MCF 10A (cell line): ENCODE results near the gene RIC3. TPM values are rescaled to one million over a fixed set of nuclear protein-coding genes. Genes with fewer than 3 reads are reported as not detected.

Experiments
- BruUV-seq: library from RNA; stranded (reverse); fragments of 400-500 nt; replicated peaks from 2 replicates; lab custom pipeline; 2021; lab: Mats Ljungman, UMichigan
- CTCF ChIA-PET: fragments of 300-600 bp; sonication (Branson Sonifier 250); formaldehyde crosslinking; extraction: SDS; loops from one replicate; lab custom pipeline; 2021; ENCODE audit warnings: antibody characterized with exemption, inconsistent platforms; lab: Yijun Ruan, JAX
- POLR2A ChIA-PET: fragments of 300-600, 350-650 bp; sonication (Branson Sonifier 250); formaldehyde crosslinking; extraction: SDS; loops from one replicate; lab custom pipeline; 2020; ENCODE audit warnings: antibody characterized with exemption, inconsistent platforms; lab: Yijun Ruan, JAX
- DNase-seq: peaks from one replicate; pipeline ENCODE4 v3.0.0-alpha.2; 2018; ENCODE audit not compliant: unreplicated experiment
- H3K27ac Mint-ChIP-seq: one replicate; pipeline ENCODE4 v1.8.0; 2022; ENCODE audit warnings: mild to moderate bottlenecking, low read depth, mixed read lengths; ENCODE audit not compliant: unreplicated experiment
- H3K27me3 Mint-ChIP-seq: one replicate; pipeline ENCODE4 v1.8.0; 2022; ENCODE audit warnings: mixed read lengths; ENCODE audit not compliant: insufficient read depth, unreplicated experiment
- H3K36me3 Mint-ChIP-seq: one replicate; pipeline ENCODE4 v1.8.0; 2022; ENCODE audit warnings: mild to moderate bottlenecking, moderate library complexity, mixed read lengths; ENCODE audit not compliant: insufficient read depth, unreplicated experiment
- H3K4me1 Mint-ChIP-seq: one replicate; pipeline ENCODE4 v1.8.0; 2022; ENCODE audit warnings: mixed read lengths; ENCODE audit not compliant: insufficient read depth, unreplicated experiment
- H3K4me3 Mint-ChIP-seq: one replicate; pipeline ENCODE4 v1.8.0; 2022; ENCODE audit warnings: mild to moderate bottlenecking, moderate library complexity, mixed read lengths; ENCODE audit not compliant: unreplicated experiment
- H3K9me3 Mint-ChIP-seq: one replicate; pipeline ENCODE4 v1.8.0; 2022; ENCODE audit warnings: mixed read lengths; ENCODE audit not compliant: unreplicated experiment
- CTCF ChIP-seq: fragments of 200-600 bp; IDR thresholded peaks from one replicate; pipeline ENCODE4 v1.8.0; 2022; ENCODE audit warnings: antibody characterized with exemption, mild to moderate bottlenecking; ENCODE audit not compliant: unreplicated experiment
- intact Hi-C: fragments of 100-400 bp; cut with micrococcal nuclease; formaldehyde crosslinking; loops from 2 replicates; pipeline ENCODE4 v1.14.1; 2022
- total RNA-seq: library from RNA; stranded (reverse); gene quantifications from 2 replicates; pipeline ENCODE4 v1.2.3, GENCODE V29; 2022

RIC3 gene
- total RNA-seq, 1 experiment from 2014 or later: 0.65 TPM

- POLR2A ChIA-PET: interaction anchor here (1.4 kb wide), 1 partner anchor 14 kb away, joined by 5 read pairs; no protein-coding TSS in a partner anchor
- Mint-ChIP-seq H3K9me3 (no peaks in the 10 kb centered on the region), H3K27ac (no peak overlapping the region), H3K36me3 (peaks cover 6% of the 10 kb centered on the region), H3K4me3 (no peak overlapping the region), H3K4me1 (no peaks in the 10 kb centered on the region), H3K27me3 (no peaks in the 10 kb centered on the region)
- no peak for TF ChIP-seq CTCF
- DNase-seq: no peak
- intact Hi-C loops: no loop called here
- CTCF ChIA-PET: interaction anchor here (0.7 to 21.2 kb wide), 12 partner anchors 10 to 191 kb away, joined by 3 to 786 read pairs (median 6); partner anchors contain the start of gene EIF3F
- BruUV-seq: no TSS peak
Observed at GRCh38 chr11:8096575-8096974, 72.2 kb downstream of the RIC3 start.

DNA sequence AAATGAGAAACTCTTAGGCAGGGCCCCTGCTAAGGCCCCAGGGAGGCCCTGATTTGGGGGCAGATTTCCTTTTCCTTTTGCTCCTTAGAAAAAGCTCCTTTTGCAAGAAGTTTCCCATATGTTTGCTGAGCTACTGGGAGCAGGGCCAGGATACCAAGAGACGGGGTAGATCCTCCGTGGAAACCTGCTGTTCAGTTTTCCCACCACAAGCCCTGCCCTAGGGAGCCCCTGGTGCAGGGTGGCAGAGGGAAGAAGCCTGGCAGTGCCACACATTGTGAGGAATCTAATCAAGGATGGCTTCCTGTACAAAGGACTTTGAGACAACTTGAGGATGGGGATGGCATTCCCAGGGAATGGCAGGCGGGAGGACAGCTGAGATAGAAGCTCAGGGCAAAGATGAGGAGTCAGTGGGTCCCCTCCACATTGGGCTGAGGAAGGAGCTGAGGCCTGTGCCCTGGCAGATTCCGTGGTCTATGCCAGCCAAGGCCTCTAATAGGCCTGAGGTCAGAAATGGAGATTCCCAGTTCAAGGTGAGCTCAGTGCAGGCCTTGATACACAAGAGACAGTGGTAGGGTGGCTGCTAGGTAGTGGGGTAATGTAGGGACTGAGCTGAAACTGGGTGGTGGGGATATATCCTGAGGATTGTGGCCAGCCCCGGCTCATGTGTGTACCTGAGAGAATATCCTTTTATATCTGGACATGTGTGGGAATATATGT lies 72.9 kb downstream of the RIC3 start:
- peaks cover 6% of the 10 kb centered on the region for H3K36me3 Mint-ChIP-seq
- DNase-seq: no peak
- BruUV-seq: no TSS peak
- no peak for TF ChIP-seq CTCF
- no peaks in the 10 kb centered on the region for H3K27me3 Mint-ChIP-seq
- intact Hi-C loops: no loop called here
- no peaks in the 10 kb centered on the region for H3K4me1 Mint-ChIP-seq
- ChIA-PET POLR2A (interaction anchor here (0.7 to 1.4 kb wide), 3 partner anchors 13 to 1715 kb away, joined by 3 to 5 read pairs (median 5); no protein-coding TSS in a partner anchor), CTCF (interaction anchor here (0.7 to 21.2 kb wide), 13 partner anchors 9 to 471 kb away, joined by 3 to 786 read pairs (median 8); partner anchors contain the start of gene EIF3F)
- H3K9me3 Mint-ChIP-seq: no peaks in the 10 kb centered on the region
- H3K4me3 Mint-ChIP-seq: no peak overlapping the region
- H3K27ac Mint-ChIP-seq: no peak overlapping the region

DNA sequence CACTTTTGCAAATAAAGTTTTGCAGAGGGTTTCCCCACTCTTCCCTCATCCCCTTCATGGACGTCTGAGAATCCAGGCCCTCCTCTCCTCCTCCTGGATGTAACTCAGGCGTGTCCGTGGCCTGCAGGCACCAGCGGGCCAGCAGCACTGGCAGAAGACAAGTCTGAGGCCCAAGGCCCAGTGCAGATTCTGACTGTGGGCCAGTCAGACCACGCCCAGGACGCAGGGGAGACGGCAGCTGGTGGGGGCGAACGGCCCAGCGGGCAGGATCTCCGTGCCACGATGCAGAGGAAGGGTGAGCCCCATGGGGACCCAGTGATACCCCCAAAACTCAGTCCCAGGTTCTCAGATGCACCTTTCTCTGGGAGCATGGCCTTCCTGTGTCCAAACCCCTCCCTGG lies 73.5 kb downstream of the RIC3 start:
- no peaks in the 10 kb centered on the region for H3K4me1 Mint-ChIP-seq
- no TSS peak for BruUV-seq
- intact Hi-C loops: no loop called here
- TF ChIP-seq CTCF: no peak
- H3K36me3 Mint-ChIP-seq: peaks cover 6% of the 10 kb centered on the region
- no peak overlapping the region for H3K4me3 Mint-ChIP-seq
- POLR2A ChIA-PET: interaction anchor here (0.7 kb wide), 2 partner anchors 63 to 1715 kb away, joined by 3 to 5 read pairs; no protein-coding TSS in a partner anchor
- H3K27me3 Mint-ChIP-seq: no peaks in the 10 kb centered on the region
- no peaks in the 10 kb centered on the region for H3K9me3 Mint-ChIP-seq
- CTCF ChIA-PET: interaction anchor here (0.7 to 21.2 kb wide), 12 partner anchors 8 to 472 kb away, joined by 3 to 786 read pairs (median 8); partner anchors contain the start of gene EIF3F
- no peak for DNase-seq
- H3K27ac Mint-ChIP-seq: no peak overlapping the region

DNA sequence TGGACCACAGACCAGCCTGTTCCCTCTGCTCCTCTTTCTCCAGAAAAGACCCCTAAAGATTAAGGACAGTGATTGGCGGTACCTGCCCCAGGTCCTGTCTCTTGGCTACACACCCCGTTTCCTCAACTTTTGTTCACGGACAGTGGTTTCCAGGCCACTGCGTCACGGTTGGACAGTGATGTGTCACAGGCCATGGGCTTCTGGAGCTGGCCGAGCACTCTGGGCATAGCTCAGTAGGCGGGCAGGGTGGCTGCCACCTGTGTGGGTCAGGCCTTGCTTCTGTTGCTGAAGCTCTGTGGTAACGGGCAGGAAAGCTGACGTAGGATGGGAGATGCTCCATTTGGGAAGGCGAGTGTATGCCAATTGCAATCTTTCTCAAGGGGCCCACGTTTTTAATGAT lies 74.2 kb downstream of the RIC3 start:
- no peak for TF ChIP-seq CTCF
- ChIA-PET CTCF (interaction anchor here (0.6 to 21.2 kb wide), 11 partner anchors 8 to 294 kb away, joined by 3 to 786 read pairs (median 9); partner anchors contain the start of gene EIF3F), POLR2A (interaction anchor here (0.5 to 1.1 kb wide), 2 partner anchors 38 to 84 kb away, joined by 3 read pairs; no protein-coding TSS in a partner anchor)
- Mint-ChIP-seq H3K27ac (no peak overlapping the region), H3K9me3 (no peaks in the 10 kb centered on the region), H3K36me3 (peaks cover 6% of the 10 kb centered on the region), H3K27me3 (no peaks in the 10 kb centered on the region), H3K4me1 (no peaks in the 10 kb centered on the region), H3K4me3 (no peak overlapping the region)
- BruUV-seq: no TSS peak
- DNase-seq: no peak
- intact Hi-C loops: loop anchor here (5.0 kb wide), 1 partner anchor 997 kb away; no protein-coding TSS in a partner anchor
